Peyer's patch (tissue), 4 donors: ENCODE results near the gene CFAP58. TPM values are rescaled to one million over a fixed set of nuclear protein-coding genes. Genes with fewer than 3 reads are reported as not detected.

Experiments used
- DNase-seq, 3 donors: peaks; one replicate each; pipeline ENCODE4 v3.0.0-alpha.2; 2017 to 2019
- H3K27ac ChIP-seq, 4 donors: fragments of 200-600 bp; sonication (generic); one replicate each; pipeline ENCODE4 v1.5.1; 2016 to 2019
- H3K27me3 ChIP-seq, 2 donors: fragments of 200-600 bp; sonication (generic); one replicate each; pipeline ENCODE4 v1.5.1; 2019
- H3K36me3 ChIP-seq, 3 donors: fragments of 200-600 bp; sonication (generic); one replicate each; pipeline ENCODE4 v1.5.1; 2016 to 2019
- H3K4me1 ChIP-seq, 4 donors: fragments of 200-600 bp; sonication (generic); one replicate each; pipeline ENCODE4 v1.5.1; 2016 to 2019
- H3K4me3 ChIP-seq, 4 donors: fragments of 200-600 bp; sonication (generic); 1 replicate in 3 of 4; 2 replicates in 1 of 4; pipeline ENCODE4 v1.5.1; 2016 to 2019; ENCODE audit warnings: mild to moderate bottlenecking in 1 of 4
- H3K9me3 ChIP-seq, 4 donors: fragments of 200-600 bp; sonication (generic); one replicate each; pipeline ENCODE4 v1.5.1; 2016 to 2019; ENCODE audit warnings: mild to moderate bottlenecking in 1 of 4
- CTCF ChIP-seq, 6 experiments: fragments of 450-650 bp in 4 of 6; fragments of 200-600 bp in 2 of 6; sonication (generic) in 1 of 6; IDR thresholded peaks; one replicate each; pipeline ENCODE4 v1.5.1; 2017 to 2019; ENCODE audit warnings: antibody characterized with exemption in 6 of 6, mild to moderate bottlenecking in 3 of 6, moderate library complexity in 1 of 6
- POLR2A ChIP-seq, 2 donors: fragments of 450-650 bp; IDR thresholded peaks; one replicate each; pipeline ENCODE4 v1.5.1; 2017; ENCODE audit warnings: antibody characterized with exemption in 2 of 2, mild to moderate bottlenecking in 2 of 2, moderate library complexity in 2 of 2
- total RNA-seq, 4 donors: library from RNA; depleted of rRNA; stranded (reverse); fragments of >200 nt; gene quantifications; one replicate each; pipeline ENCODE4 v1.1.0, GENCODE V29; 2016

Gene CFAP58
- total RNA-seq, 4 donors from 2014 or later, result 2.5 TPM; not detected in 3

- no peaks in the 10 kb centered on the region for H3K36me3 ChIP-seq
- H3K27me3 ChIP-seq, result no peaks in the 10 kb centered on the region
- H3K4me1 ChIP-seq, result no peaks in the 10 kb centered on the region
- no peak overlapping the region for H3K4me3 ChIP-seq
- H3K9me3 ChIP-seq, result no peaks in the 10 kb centered on the region
- DNase-seq, result no peak
- no peak overlapping the region for H3K27ac ChIP-seq
- TF ChIP-seq CTCF (IDR thresholded peaks at IDR 0.05) (no peak), POLR2A (IDR thresholded peaks at IDR 0.05) (no peak)
These were observed 132.0 kb downstream of the CFAP58 start for GRCh38 chr10:104485632-104486031.

- TF ChIP-seq POLR2A (IDR thresholded peaks at IDR 0.05) (no peak), CTCF (IDR thresholded peaks at IDR 0.05) (no peak)
- Histone ChIP-seq H3K27ac (no peak overlapping the region), H3K4me1 (no peaks in the 10 kb centered on the region), H3K27me3 (no peaks in the 10 kb centered on the region), H3K36me3 (no peaks in the 10 kb centered on the region), H3K4me3 (no peak overlapping the region), H3K9me3 (no peaks in the 10 kb centered on the region)
- no peak for DNase-seq
These were observed 133.2 kb downstream of the CFAP58 start for GRCh38 chr10:104486803-104487202.

- no peak for DNase-seq
- Histone ChIP-seq H3K4me3 (no peak overlapping the region), H3K27me3 (no peaks in the 10 kb centered on the region), H3K27ac (no peak overlapping the region), H3K4me1 (no peaks in the 10 kb centered on the region), H3K9me3 (no peaks in the 10 kb centered on the region), H3K36me3 (no peaks in the 10 kb centered on the region)
- TF ChIP-seq POLR2A (IDR thresholded peaks at IDR 0.05) (no peak), CTCF (IDR thresholded peaks at IDR 0.05) (no peak)
These were observed 134.3 kb downstream of the CFAP58 start for GRCh38 chr10:104487794-104488438.

GRCh38 chr10:104488439-104488832 is 134.8 kb downstream of the CFAP58 start:
- Histone ChIP-seq H3K27me3 (no peaks in the 10 kb centered on the region), H3K4me1 (no peaks in the 10 kb centered on the region), H3K9me3 (no peaks in the 10 kb centered on the region), H3K36me3 (no peaks in the 10 kb centered on the region), H3K27ac (no peak overlapping the region), H3K4me3 (no peak overlapping the region)
- DNase-seq, result no peak
- TF ChIP-seq CTCF (IDR thresholded peaks at IDR 0.05) (no peak), POLR2A (IDR thresholded peaks at IDR 0.05) (no peak)

- TF ChIP-seq POLR2A (IDR thresholded peaks at IDR 0.05), result no peak
- TF ChIP-seq CTCF (IDR thresholded peaks at IDR 0.05), result no peak
- DNase-seq, result no peak
- no peaks in the 10 kb centered on the region for H3K4me1 ChIP-seq
- no peak overlapping the region for H3K27ac ChIP-seq
- no peak overlapping the region for H3K4me3 ChIP-seq
- H3K9me3 ChIP-seq, result no peaks in the 10 kb centered on the region
- no peaks in the 10 kb centered on the region for H3K27me3 ChIP-seq
- H3K36me3 ChIP-seq, result no peaks in the 10 kb centered on the region
These were observed 138.8 kb downstream of the CFAP58 start for GRCh38 chr10:104492329-104492940.
